ENCODE results near the gene STAC3.

DNA sequence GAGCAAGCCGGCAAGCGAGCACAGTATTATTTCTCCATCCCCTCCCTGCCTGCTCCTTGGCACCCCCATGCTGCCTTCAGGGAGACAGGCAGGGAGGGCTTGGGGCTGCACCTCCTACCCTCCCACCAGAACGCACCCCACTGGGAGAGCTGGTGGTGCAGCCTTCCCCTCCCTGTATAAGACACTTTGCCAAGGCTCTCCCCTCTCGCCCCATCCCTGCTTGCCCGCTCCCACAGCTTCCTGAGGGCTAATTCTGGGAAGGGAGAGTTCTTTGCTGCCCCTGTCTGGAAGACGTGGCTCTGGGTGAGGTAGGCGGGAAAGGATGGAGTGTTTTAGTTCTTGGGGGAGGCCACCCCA, 38.3 kb downstream of the STAC3 start:
- TF ChIP-seq, protein P1, sequence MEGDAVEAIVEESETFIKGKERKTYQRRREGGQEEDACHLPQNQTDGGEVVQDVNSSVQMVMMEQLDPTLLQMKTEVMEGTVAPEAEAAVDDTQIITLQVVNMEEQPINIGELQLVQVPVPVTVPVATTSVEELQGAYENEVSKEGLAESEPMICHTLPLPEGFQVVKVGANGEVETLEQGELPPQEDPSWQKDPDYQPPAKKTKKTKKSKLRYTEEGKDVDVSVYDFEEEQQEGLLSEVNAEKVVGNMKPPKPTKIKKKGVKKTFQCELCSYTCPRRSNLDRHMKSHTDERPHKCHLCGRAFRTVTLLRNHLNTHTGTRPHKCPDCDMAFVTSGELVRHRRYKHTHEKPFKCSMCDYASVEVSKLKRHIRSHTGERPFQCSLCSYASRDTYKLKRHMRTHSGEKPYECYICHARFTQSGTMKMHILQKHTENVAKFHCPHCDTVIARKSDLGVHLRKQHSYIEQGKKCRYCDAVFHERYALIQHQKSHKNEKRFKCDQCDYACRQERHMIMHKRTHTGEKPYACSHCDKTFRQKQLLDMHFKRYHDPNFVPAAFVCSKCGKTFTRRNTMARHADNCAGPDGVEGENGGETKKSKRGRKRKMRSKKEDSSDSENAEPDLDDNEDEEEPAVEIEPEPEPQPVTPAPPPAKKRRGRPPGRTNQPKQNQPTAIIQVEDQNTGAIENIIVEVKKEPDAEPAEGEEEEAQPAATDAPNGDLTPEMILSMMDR (IDR thresholded peaks at IDR 0.05; ENCODE audit: insufficient read depth, low read depth, low read length), result no peak
- TF ChIP-seq EZH2 (IDR thresholded peaks at IDR 0.05; ENCODE audit: insufficient read depth, low read length), result no peak

Measured in astrocyte (in vitro differentiated cells and primary cell).